B cell (primary cell): ENCODE measurements around the gene BCAN.

Experiments
- EZH2 ChIP-seq: IDR thresholded peaks from 2 replicates; pipeline ENCODE4 v1.6.1; 2012; ENCODE audit warnings: borderline replicate concordance, low read depth, mild to moderate bottlenecking, moderate library complexity, low read length; ENCODE audit not compliant: insufficient read depth, poor library complexity, severe bottlenecking
- TF ChIP-seq, protein P1 (sequence below): fragments of 200-600 bp; IDR thresholded peaks from one replicate; pipeline ENCODE4 v1.8.0; 2022; ENCODE audit warnings: antibody characterized with exemption, mild to moderate bottlenecking

- TF ChIP-seq, protein P1, sequence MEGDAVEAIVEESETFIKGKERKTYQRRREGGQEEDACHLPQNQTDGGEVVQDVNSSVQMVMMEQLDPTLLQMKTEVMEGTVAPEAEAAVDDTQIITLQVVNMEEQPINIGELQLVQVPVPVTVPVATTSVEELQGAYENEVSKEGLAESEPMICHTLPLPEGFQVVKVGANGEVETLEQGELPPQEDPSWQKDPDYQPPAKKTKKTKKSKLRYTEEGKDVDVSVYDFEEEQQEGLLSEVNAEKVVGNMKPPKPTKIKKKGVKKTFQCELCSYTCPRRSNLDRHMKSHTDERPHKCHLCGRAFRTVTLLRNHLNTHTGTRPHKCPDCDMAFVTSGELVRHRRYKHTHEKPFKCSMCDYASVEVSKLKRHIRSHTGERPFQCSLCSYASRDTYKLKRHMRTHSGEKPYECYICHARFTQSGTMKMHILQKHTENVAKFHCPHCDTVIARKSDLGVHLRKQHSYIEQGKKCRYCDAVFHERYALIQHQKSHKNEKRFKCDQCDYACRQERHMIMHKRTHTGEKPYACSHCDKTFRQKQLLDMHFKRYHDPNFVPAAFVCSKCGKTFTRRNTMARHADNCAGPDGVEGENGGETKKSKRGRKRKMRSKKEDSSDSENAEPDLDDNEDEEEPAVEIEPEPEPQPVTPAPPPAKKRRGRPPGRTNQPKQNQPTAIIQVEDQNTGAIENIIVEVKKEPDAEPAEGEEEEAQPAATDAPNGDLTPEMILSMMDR: no peak
- no peak for TF ChIP-seq EZH2
Observed at GRCh38 chr1:156689953-156690674, 48.2 kb downstream of the BCAN start.
